ENCODE results near the gene ITPRIP.

Gene ITPRIP

DNA sequence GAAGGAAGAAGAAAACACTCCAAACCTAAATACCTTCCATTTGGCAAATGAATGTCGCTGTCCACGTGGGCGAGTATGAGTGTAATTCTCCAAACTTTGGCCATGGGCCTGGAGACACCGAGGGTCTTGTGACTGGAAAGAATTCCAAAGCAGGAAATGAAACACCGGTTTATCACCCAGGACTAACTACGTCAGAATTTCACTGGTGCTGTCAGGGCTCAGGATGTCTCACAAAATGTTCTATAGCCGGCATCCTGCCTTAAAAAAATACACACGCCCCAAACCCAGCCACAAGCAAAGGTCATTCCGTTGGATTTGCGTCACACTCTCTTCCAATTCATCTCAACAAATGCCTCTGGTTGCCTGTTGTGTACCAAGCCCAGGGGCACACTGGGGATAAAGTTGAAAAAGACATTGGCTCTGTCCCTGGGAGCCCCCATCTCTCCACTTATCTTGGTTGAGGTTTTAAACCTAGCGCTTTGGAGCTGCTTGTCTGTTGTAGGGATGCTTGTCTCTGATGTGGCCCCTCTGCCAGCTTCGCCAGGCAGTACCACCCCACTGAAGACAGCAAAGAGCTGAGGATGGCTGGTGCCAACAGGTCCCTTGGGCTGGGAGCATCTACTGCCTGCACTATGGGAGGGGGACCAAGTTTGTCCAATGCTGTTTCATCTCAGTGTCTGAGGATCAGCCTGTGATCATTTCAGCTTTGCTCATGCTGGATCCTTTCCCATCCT is 38.1 kb downstream of the ITPRIP start:
- no peaks in the 10 kb centered on the region for H4K20me1 ChIP-seq (ENCODE audit: insufficient read depth, low read length)
- no peaks in the 10 kb centered on the region for H3K4me1 ChIP-seq (ENCODE audit: low read length)
- H3K27me3 ChIP-seq (ENCODE audit: low read depth, low read length) = no peaks in the 10 kb centered on the region
- no peak overlapping the region for H3K4me3 ChIP-seq (ENCODE audit: low read length)
- no peaks in the 10 kb centered on the region for H3K36me3 ChIP-seq (replicated peaks; ENCODE audit: low read depth, low read length)
- no peaks in the 10 kb centered on the region for H3K79me2 ChIP-seq (ENCODE audit: low read length)
- no peak overlapping the region for H3K9ac ChIP-seq (ENCODE audit: low read length)
- TF ChIP-seq, protein P1, sequence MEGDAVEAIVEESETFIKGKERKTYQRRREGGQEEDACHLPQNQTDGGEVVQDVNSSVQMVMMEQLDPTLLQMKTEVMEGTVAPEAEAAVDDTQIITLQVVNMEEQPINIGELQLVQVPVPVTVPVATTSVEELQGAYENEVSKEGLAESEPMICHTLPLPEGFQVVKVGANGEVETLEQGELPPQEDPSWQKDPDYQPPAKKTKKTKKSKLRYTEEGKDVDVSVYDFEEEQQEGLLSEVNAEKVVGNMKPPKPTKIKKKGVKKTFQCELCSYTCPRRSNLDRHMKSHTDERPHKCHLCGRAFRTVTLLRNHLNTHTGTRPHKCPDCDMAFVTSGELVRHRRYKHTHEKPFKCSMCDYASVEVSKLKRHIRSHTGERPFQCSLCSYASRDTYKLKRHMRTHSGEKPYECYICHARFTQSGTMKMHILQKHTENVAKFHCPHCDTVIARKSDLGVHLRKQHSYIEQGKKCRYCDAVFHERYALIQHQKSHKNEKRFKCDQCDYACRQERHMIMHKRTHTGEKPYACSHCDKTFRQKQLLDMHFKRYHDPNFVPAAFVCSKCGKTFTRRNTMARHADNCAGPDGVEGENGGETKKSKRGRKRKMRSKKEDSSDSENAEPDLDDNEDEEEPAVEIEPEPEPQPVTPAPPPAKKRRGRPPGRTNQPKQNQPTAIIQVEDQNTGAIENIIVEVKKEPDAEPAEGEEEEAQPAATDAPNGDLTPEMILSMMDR (IDR thresholded peaks at IDR 0.05; ENCODE audit: low read depth, low read length) = no peak
- no peak for TF ChIP-seq EZH2phosphoT487 (IDR thresholded peaks at IDR 0.05; ENCODE audit: low read depth)
- no peak overlapping the region for H3K4me2 ChIP-seq (ENCODE audit: low read length)
- no peak overlapping the region for H3K27ac ChIP-seq (ENCODE audit: low read length)
- no peaks in the 10 kb centered on the region for H3K9me3 ChIP-seq (ENCODE audit: insufficient read depth, low read length)
- no peak overlapping the region for H2AFZ ChIP-seq (ENCODE audit: low read depth, low read length)

DNA sequence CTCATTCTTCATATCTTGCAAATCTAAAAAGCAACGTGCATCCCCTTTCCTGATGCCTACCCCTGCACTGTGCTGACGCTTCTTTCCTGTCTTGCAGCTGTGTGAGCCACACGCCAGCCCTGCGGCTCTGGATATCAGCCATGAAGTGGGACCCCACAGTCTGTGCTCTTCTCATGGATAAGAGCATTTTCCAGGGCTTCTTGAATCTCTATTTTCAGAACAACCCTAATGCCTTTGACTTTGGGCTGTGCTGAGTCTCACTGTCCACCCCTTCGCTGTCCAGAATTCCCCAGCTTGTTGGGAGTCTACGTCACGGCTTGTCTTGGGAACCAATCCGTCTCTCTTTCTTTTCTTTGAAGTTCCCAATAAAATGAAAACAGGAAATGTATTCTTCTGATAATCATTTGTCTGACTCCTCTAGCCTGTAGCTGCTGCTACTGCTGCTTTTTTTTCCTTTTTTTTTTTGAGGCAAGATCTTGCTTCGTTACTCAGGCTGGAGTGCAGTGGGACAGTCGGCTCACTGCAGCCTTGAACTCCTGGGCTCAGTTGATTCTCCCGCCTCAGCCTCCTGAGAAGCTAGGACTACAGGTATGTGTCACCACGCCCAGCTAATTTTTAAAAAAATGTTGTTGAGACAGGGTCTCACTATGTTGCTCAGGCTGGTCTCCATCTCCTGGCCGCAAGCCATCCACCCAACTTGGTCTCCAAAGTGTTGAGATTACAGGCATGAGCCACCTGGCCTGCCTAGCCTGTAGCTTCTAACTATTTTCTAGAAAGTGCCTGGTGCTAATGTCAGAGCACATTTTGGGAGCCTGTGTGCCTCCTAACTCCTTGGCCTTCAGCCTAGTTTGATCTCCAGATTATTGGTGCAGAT is 39.0 kb downstream of the ITPRIP start:
- H3K9ac ChIP-seq (ENCODE audit: low read length) = no peak overlapping the region
- H3K4me2 ChIP-seq (ENCODE audit: low read length) = no peak overlapping the region
- H3K79me2 ChIP-seq (ENCODE audit: low read length) = no peaks in the 10 kb centered on the region
- H3K36me3 ChIP-seq (replicated peaks; ENCODE audit: low read depth, low read length) = no peaks in the 10 kb centered on the region
- H2AFZ ChIP-seq (ENCODE audit: low read depth, low read length) = no peak overlapping the region
- H3K4me1 ChIP-seq (ENCODE audit: low read length) = no peaks in the 10 kb centered on the region
- TF ChIP-seq, protein P1 (IDR thresholded peaks at IDR 0.05; ENCODE audit: low read depth, low read length) = no peak
- no peak for TF ChIP-seq EZH2phosphoT487 (IDR thresholded peaks at IDR 0.05; ENCODE audit: low read depth)
- H4K20me1 ChIP-seq (ENCODE audit: insufficient read depth, low read length) = no peaks in the 10 kb centered on the region
- no peak overlapping the region for H3K4me3 ChIP-seq (ENCODE audit: low read length)
- H3K27me3 ChIP-seq (ENCODE audit: low read depth, low read length) = no peaks in the 10 kb centered on the region
- H3K27ac ChIP-seq (ENCODE audit: low read length) = no peak overlapping the region
- H3K9me3 ChIP-seq (ENCODE audit: insufficient read depth, low read length) = no peaks in the 10 kb centered on the region

DNA sequence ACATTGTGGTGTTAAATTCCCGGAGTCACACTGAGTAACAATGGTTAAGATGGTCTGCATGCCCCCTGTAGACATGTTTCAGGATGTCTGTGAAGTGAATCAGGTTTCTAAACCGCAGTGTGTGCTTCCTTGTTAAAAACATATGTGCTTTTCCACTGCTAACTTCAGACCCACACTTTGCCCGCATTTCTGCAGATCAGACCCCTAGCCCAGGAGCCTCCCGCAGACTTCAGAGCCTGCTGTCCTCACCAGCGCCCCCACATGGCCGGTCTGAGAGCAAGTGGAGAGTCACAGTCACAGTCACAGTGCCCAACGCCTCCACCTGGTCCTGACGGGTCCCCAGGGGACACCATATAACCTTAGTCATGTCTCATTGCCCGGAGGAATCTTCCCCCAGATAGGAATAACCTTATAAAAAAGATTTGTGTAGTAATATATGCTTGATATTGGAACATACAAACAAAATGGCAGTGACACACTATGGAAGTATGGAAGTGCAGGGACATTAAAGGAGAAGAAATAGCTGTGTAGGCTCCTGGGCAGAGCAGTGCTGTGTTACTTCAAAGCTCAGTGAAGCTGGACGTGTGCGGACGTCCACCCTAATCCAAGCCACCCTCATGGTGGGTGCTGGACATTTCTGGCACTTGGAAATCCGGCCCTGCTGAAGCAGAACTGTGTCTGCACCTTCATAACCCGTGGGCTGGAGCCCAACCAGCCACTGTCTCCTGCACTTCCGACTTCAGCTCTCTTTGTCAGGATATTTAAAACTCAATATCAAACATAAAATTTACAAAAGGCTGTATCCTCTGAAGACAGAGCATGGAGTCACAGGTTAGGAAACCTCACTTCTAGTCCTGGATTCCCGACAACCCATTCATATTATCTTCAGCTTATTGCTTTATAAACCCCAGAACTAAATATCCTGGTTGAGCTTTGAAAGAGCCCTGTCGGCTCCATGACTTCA is 40.3 kb downstream of the ITPRIP start:
- no peaks in the 10 kb centered on the region for H3K36me3 ChIP-seq (replicated peaks; ENCODE audit: low read depth, low read length)
- no peak overlapping the region for H3K9ac ChIP-seq (ENCODE audit: low read length)
- no peak overlapping the region for H3K4me3 ChIP-seq (ENCODE audit: low read length)
- no peaks in the 10 kb centered on the region for H3K27me3 ChIP-seq (ENCODE audit: low read depth, low read length)
- H3K9me3 ChIP-seq (ENCODE audit: insufficient read depth, low read length) = no peaks in the 10 kb centered on the region
- H3K79me2 ChIP-seq (ENCODE audit: low read length) = no peaks in the 10 kb centered on the region
- H3K4me1 ChIP-seq (ENCODE audit: low read length) = peaks cover 2% of the 10 kb centered on the region; the same call in 1 of the 2 replicates
- H2AFZ ChIP-seq (ENCODE audit: low read depth, low read length) = no peak overlapping the region
- no peak overlapping the region for H3K4me2 ChIP-seq (ENCODE audit: low read length)
- no peaks in the 10 kb centered on the region for H4K20me1 ChIP-seq (ENCODE audit: insufficient read depth, low read length)
- H3K27ac ChIP-seq (ENCODE audit: low read length) = no peak overlapping the region
- TF ChIP-seq EZH2phosphoT487 (IDR thresholded peaks at IDR 0.05; ENCODE audit: low read depth) = no peak
- TF ChIP-seq, protein P1 (IDR thresholded peaks at IDR 0.05; ENCODE audit: low read depth, low read length) = peak; percentile 41

All from OCI-LY3 (cell line).